A673 (cell line): ENCODE data around the gene PRDM1. TPM values are rescaled to one million over a fixed set of nuclear protein-coding genes. Genes with fewer than 3 reads are reported as not detected.

ENCODE experiments used
- BruUV-seq: library from RNA; stranded (reverse); fragments of 400-500 nt; replicated peaks from 2 replicates; lab custom pipeline; 2021; lab: Mats Ljungman, UMichigan
- CTCF ChIA-PET: fragments of 300-600 bp; sonication (Branson Sonifier 250); formaldehyde crosslinking; loops from one replicate; lab custom pipeline; 2022; ENCODE audit warnings: antibody characterized with exemption; lab: Charles Lee
- POLR2A ChIA-PET: fragments of 300-600 bp; sonication (Branson Sonifier 250); formaldehyde crosslinking; loops from one replicate; lab custom pipeline; 2022; ENCODE audit warnings: antibody characterized with exemption; ENCODE audit not compliant: low non-redundant PET; lab: Charles Lee
- DNase-seq: peaks from one replicate; pipeline ENCODE4 v3.0.0-alpha.2; 2015; ENCODE audit warnings: low spot score
- H3K27ac ChIP-seq: fragments of 200-600 bp; sonication (generic); 2 replicates; pipeline ENCODE4 v1.5.1; 2016; ENCODE audit warnings: mixed run types, low read depth, mild to moderate bottlenecking, mixed read lengths, antibody characterized with exemption, low read length; ENCODE audit not compliant: poor library complexity, severe bottlenecking
- H3K27me3 ChIP-seq: fragments of 200-600 bp; sonication (generic); replicated peaks from 2 replicates; pipeline ENCODE4 v1.6.1; 2017; ENCODE audit warnings: mixed run types, low read depth, mild to moderate bottlenecking, mixed read lengths, antibody characterized with exemption, low read length; ENCODE audit not compliant: insufficient read depth, poor library complexity
- H3K36me3 ChIP-seq: fragments of 200-600 bp; sonication (generic); 2 replicates; pipeline ENCODE4 v1.6.1; 2016; ENCODE audit warnings: mixed run types, mild to moderate bottlenecking, mixed read lengths, antibody characterized with exemption, low read length; ENCODE audit not compliant: insufficient read depth, poor library complexity, severe bottlenecking
- H3K4me1 ChIP-seq: fragments of 200-600 bp; sonication (generic); 2 replicates; pipeline ENCODE4 v1.6.1; 2017; ENCODE audit warnings: mixed run types, mild to moderate bottlenecking, mixed read lengths, antibody characterized with exemption, low read length; ENCODE audit not compliant: insufficient read depth, poor library complexity, severe bottlenecking
- H3K4me3 ChIP-seq: fragments of 200-600 bp; sonication (generic); 2 replicates; pipeline ENCODE4 v1.5.1; 2016; ENCODE audit warnings: low read depth, mixed run types, mild to moderate bottlenecking, mixed read lengths, low read length; ENCODE audit not compliant: poor library complexity, severe bottlenecking
- H3K9me3 ChIP-seq: fragments of 200-600 bp; sonication (generic); 2 replicates; pipeline ENCODE4 v1.6.1; 2016; ENCODE audit warnings: mixed run types, low read depth, mild to moderate bottlenecking, mixed read lengths, antibody characterized with exemption, low read length; ENCODE audit not compliant: poor library complexity, severe bottlenecking
- EZH2 ChIP-seq: fragments of 200-600 bp; sonication (generic); IDR thresholded peaks from 2 replicates; pipeline ENCODE4 v1.6.1; 2017; ENCODE audit warnings: borderline replicate concordance, low read depth, mild to moderate bottlenecking, mixed read lengths, antibody characterized with exemption, low read length; ENCODE audit not compliant: poor library complexity, severe bottlenecking
- intact Hi-C: fragments of 100-400 bp; cut with micrococcal nuclease; formaldehyde crosslinking; loops from one replicate; pipeline ENCODE4 v1.10.0; 2022; ENCODE audit not compliant: unreplicated experiment
- total RNA-seq: library from RNA; stranded (reverse); gene quantifications from 2 replicates; pipeline ENCODE4 v1.2.3, GENCODE V29; 2021
- TF ChIP-seq, protein P1 (sequence below): fragments of 300-800, 200-600 bp; sonication (generic); conservative IDR thresholded peaks from 2 replicates; pipeline ENCODE4 v1.5.1; 2017; ENCODE audit warnings: low read depth, mild to moderate bottlenecking, antibody characterized with exemption, low read length, moderate library complexity, mixed read lengths

The PRDM1 gene
- total RNA-seq, 1 experiment from 2014 or later = not detected

DNA sequence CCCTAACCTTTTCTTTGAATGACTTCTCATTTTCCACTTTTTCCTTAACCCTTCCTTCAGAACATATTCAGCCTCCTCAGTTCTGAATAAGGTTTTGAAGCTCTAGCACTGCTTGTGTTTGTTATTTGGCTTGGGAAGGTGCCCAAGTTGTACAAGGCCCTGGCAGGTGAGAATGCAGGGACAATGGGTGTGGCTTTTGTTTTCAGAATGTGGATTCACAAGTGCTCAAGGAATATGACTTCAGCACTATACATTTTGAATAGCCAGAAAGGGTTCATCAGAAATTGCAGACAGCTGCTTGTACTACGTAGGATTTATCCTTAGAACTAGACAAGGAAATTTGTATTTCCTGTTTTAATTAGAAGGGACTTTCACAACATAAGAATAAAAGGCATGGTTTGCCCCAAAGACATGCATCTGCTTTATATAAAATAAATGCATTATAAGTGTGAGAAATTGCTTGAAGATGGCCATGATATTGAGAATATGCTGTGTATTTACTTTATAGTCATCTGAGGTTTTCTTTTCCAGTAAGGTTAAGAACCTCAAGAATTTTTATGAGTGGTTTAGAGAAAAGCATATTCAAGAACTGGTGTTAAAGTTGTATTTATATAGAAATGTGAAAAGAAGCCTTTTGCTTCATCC is 29.3 kb upstream of the PRDM1 start:
- BruUV-seq = no TSS peak
- ChIA-PET CTCF (no interaction called here), POLR2A (no interaction called here)
- Histone ChIP-seq H3K9me3 (no peaks in the 10 kb centered on the region), H3K4me3 (no peak overlapping the region), H3K4me1 (peaks cover 18% of the 10 kb centered on the region), H3K27ac (no peak overlapping the region), H3K27me3 (no peaks in the 10 kb centered on the region), H3K36me3 (no peaks in the 10 kb centered on the region)
- peak; percentile 56 for DNase-seq
- TF ChIP-seq EZH2 = no peak
- TF ChIP-seq, protein P1, sequence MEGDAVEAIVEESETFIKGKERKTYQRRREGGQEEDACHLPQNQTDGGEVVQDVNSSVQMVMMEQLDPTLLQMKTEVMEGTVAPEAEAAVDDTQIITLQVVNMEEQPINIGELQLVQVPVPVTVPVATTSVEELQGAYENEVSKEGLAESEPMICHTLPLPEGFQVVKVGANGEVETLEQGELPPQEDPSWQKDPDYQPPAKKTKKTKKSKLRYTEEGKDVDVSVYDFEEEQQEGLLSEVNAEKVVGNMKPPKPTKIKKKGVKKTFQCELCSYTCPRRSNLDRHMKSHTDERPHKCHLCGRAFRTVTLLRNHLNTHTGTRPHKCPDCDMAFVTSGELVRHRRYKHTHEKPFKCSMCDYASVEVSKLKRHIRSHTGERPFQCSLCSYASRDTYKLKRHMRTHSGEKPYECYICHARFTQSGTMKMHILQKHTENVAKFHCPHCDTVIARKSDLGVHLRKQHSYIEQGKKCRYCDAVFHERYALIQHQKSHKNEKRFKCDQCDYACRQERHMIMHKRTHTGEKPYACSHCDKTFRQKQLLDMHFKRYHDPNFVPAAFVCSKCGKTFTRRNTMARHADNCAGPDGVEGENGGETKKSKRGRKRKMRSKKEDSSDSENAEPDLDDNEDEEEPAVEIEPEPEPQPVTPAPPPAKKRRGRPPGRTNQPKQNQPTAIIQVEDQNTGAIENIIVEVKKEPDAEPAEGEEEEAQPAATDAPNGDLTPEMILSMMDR = no peak
- intact Hi-C loops = no loop called here

DNA sequence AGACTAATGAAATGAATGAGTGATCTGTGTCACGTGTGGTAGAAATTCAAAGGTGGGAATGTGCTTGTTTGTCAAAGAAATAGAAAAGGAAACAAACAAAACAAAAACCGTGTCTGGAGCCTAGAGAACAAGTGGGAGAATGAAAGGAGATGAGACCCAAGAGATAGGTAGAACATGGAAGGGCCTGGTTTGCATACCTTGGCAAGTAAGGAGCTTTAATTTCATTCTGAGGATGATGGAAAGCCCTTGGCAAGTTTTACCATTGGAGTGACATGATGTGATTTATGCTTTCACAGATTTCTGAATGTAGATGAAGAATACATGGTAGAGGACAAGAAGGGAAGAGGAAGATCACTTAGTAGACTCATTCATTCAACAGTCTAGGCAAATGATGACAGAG is 26.8 kb upstream of the PRDM1 start:
- Histone ChIP-seq H3K27me3 (no peaks in the 10 kb centered on the region), H3K4me1 (peaks cover 17% of the 10 kb centered on the region), H3K9me3 (no peaks in the 10 kb centered on the region), H3K4me3 (no peak overlapping the region), H3K36me3 (no peaks in the 10 kb centered on the region), H3K27ac (no peak overlapping the region)
- ChIA-PET POLR2A (no interaction called here), CTCF (no interaction called here)
- TF ChIP-seq, protein P1 = no peak
- TF ChIP-seq EZH2 = no peak
- DNase-seq = no peak
- no TSS peak for BruUV-seq
- intact Hi-C loops = no loop called here

DNA sequence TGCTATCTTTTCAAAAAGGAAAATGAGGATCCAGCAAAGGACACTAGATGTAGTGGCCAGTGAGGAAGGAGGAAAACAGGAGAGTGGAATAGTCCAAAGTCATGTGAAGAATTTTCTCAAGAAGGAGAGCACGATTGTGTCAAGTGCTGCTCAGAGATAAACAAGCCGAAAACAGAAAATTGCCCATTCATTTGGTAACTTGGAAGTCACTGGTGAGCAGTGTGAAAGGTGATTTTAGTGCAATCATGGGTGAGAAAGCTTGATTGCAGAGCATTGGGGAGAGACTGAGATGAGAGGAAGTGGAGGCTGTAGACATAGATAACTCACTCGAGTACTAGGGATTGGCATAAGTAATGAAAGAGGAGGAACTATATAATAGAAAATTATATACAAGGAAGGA is 26.0 kb upstream of the PRDM1 start:
- H3K4me1 ChIP-seq = peaks cover 17% of the 10 kb centered on the region
- ChIA-PET POLR2A (no interaction called here), CTCF (no interaction called here)
- intact Hi-C loops = no loop called here
- no peaks in the 10 kb centered on the region for H3K27me3 ChIP-seq
- no peaks in the 10 kb centered on the region for H3K9me3 ChIP-seq
- no TSS peak for BruUV-seq
- H3K4me3 ChIP-seq = no peak overlapping the region
- no peak overlapping the region for H3K27ac ChIP-seq
- no peak for TF ChIP-seq EZH2
- TF ChIP-seq, protein P1 = no peak
- DNase-seq = no peak
- no peaks in the 10 kb centered on the region for H3K36me3 ChIP-seq
